HS-5 (cell line): ENCODE results near the gene CTNNA2.

Experiments used
- DNase-seq: peaks from one replicate; pipeline ENCODE4 v3.0.0-alpha.2; 2012; ENCODE audit warnings: low read depth

CTNNA2 gene

DNA sequence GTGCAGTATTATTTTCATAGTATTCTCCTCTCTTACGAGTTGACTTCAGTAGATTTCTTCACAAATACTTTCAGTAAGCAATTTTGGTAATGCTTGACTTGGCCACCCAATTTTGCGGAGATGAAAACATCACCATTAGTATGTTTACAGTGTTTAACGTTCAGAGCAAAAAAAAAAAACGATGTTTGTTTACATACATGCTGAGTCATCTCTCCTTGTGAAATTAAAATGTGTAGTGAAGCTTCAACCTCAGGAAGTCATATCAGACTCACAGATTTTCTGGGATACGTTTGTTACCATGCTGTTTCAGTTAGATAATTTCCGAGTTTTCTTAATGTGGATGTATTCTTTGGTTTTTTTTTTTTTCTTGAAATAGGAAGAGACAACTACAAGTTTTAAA, 100.1 kb downstream of the CTNNA2 start:
- DNase-seq, result no peak

DNA sequence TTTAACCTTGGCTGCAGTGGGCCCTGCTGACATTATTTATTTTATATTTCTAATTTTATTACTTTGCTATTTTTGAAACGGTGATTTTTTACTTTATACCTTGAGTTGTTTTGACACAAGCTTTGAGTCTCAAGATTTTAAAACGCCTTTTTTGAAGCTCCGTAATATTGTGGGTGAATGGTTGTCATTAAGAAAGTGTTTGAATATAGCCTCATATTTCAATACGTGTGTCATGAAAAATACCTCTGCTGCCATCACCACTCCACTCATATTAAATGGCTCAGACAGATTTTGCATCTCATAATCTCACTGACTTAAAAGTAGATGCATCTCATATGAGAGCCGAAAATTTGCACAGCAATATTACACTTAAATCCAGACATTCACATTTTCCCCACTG, 106.6 kb downstream of the CTNNA2 start:
- no peak for DNase-seq

GRCh38 chr2:79619976-79620375, 107.1 kb downstream of the CTNNA2 start:
- no peak for DNase-seq

DNA sequence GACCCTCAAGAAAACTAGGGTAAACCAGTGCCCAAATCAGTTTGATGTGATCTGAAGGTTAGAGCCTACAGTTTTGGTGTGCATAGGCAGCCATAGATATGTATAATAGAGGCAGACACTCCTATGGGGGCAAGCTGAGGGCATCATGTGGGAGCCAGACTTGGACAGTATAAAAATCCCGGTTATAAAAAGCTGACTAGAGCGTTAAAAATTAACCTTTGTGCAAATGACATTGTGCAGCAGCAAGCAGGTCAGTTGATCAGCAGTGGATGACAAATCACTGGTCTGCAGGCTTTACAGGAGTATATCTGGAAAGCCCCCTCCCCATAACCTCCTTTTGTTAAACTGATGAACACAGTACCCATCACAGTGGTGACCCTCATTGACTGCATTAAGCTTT, 107.8 kb downstream of the CTNNA2 start:
- DNase-seq, result no peak

- DNase-seq, result no peak
Observed at GRCh38 chr2:79621252-79621651, 108.4 kb downstream of the CTNNA2 start.

GRCh38 chr2:79621755-79622154, 108.9 kb downstream of the CTNNA2 start:
- no peak for DNase-seq

DNA sequence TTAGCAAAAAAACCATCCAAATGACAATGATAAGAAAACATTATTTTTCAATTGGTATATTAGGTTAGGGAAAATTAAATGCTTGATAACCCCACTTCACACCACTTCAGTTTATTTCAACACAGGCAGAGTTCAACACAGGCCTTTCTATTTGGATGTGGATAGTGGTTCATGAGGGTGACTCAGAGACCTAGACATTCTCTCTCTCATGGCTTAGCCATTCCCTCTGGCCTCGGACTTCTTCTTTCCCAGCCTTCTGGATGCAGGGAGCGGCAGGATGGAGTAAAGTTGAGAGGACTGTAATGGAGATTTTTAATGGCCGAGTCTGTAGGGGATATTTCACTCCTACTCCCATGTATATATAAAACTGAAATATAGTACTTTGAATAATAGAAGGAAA, 109.7 kb downstream of the CTNNA2 start:
- DNase-seq, result no peak

DNA sequence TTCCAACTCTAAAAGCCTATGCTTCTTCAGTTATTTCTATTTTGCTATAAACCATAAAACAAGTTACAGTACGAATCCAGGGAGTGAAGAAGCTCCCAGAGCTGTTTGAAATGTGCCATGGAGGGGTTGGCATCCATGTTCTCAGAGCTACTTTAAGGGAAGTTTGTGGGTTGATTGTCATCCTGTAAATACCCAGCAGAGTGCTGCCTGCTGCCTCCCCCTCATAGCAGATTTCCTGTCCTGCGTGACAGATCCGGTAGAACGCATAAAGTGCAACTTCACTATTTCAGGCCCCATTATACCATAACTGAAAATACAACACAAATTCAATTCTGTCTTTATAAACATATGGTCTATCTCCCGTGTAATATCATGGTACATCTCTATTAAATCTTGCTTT, 114.4 kb downstream of the CTNNA2 start:
- DNase-seq, result no peak

DNA sequence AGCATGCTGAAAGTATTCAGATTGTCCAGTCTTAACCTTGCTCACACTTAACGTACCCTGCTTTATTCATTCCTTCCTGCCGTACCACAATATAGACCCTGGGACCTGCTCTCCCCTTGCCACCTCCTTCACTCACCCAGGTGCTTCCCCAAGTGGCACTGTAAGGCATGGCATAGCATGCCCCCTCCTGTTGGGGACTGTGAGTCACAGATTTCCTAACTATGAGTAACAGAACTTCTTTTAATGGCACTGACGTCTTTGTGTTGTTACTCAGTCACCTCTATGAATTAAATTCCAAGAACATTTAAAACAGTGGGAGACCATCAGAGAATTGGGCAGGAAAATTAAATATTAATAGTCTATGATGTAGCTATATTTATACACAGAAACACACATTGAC, 117.2 kb downstream of the CTNNA2 start:
- no peak for DNase-seq

DNA sequence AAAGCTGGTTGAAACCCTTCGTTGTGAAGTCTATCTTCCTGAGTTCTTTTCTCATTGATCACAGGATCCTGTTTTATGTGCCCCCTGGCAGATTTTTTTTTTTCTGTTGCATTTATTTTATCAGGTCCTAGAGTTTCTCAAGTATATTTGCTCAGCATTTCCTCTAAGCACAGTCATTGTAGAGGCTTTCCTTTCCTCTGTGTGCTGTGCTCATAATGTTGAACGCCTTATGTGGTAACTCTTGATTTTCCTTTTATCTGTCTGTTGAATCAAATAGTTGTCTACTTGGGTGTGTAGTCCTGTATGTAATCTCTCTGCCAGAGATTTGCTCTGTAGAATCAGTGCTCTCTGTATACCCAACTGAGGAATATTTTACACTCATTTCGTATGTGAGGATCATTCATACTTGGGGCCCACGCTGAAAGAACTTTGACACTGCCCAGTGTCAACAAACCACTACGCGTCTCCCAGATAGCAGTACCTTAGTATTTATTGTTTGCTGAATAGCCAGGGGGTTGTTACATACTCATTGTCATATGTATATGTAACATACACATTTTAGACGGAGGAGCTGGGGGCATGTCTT, 118.2 kb downstream of the CTNNA2 start:
- no peak for DNase-seq

- DNase-seq, result no peak
Observed at GRCh38 chr2:79638410-79638809, 125.6 kb downstream of the CTNNA2 start.

- DNase-seq, result no peak
Observed at GRCh38 chr2:79638954-79639353, 126.1 kb downstream of the CTNNA2 start.

DNA sequence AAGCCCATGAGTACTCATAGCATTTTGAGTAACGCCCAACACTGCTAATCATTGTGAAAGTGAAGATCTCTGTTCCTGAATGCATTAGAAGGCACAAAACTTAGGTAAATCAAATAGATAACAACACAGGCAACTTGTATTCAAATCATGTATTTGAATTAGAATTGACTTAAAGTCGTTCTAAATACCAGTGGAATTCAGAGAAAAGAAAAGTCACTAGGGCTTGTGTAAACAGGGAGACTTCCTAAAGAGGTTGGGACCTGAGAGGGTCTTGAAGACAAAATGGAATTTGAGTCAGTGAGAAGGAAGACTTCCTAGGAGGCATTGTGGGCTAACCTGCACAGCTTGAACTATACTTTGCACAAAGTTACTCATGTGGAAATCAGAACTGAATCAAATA, 127.2 kb downstream of the CTNNA2 start:
- no peak for DNase-seq

DNA sequence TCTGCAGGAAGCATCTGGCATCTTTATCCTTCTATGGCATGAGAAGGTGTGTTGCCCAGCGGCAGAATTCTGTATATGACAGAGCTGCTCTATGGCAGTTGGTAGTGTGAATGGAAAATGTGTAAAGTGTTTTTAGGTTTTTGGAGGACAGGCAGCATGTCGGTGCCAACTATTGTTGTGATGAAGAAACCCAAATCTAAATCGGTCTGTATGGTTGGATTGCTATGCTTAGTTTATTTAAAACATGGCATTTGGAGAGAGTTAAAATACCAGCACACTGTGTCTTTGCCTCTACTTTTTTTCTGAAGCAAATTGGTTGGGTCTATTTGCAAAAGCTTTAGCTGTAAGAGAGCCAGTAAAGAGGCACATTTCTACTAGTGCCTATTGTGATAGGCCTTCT, 136.7 kb downstream of the CTNNA2 start:
- no peak for DNase-seq

- no peak for DNase-seq
Observed at GRCh38 chr2:79660557-79660956, 147.7 kb downstream of the CTNNA2 start.

GRCh38 chr2:79665091-79665490, 152.2 kb downstream of the CTNNA2 start:
- DNase-seq, result no peak

DNA sequence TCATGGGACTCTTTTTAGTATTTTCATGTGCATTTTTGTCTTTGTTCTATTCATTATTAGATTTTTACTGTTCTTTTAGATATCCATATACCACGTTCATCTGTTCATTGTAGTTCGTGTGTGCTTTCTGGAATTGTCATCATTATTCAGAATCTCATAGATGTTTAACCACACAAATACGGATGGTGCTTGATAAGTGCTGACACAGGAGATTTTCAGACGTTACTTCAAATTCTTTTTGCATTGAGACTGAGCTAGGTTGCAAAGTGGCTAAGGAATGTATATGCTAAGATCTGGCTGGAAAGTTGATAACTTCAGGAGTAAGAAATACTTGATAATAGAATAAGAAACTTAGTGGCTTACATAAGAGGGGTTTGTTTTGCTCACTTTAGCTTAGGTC, 153.6 kb downstream of the CTNNA2 start:
- DNase-seq, result no peak

DNA sequence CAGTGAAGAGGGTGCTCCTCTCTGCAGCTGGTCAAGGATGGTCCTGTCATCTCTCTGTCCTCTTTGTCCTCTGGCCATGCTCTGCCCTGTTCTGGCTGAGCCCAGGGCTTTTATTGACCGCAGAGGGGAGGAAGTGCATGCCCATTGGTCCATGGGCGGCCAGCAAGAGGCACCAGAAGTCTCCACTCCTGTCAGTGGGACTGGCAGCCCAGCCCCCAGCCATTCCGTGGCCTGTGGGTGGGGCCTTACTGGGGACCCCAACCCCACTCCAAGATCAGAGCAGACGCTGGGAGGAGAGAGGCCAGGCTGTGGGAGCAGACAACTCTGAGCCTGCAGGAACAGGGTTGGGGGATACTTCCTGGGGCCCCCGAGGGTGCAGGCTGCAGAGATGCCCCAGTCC, 156.9 kb downstream of the CTNNA2 start:
- DNase-seq, result no peak

DNA sequence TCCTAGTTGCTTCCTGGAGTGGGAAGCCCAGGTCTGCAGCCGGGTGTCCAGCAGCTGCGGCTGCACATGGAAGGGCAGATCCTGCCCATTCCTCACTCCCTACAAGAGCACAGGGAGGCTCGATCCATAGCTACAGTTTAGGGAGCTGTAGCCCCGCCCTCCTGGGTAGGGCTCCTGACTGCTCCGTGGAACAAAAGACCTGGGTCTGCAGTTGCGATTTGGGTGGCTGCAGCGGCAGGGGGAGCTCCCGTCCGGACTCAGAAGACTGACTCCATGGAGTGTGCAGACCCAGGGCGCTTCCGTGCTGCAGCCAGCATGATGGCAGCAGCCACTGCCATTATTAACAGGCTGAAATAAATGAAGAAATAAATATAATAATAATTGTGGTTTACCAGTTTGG, 157.3 kb downstream of the CTNNA2 start:
- no peak for DNase-seq

DNA sequence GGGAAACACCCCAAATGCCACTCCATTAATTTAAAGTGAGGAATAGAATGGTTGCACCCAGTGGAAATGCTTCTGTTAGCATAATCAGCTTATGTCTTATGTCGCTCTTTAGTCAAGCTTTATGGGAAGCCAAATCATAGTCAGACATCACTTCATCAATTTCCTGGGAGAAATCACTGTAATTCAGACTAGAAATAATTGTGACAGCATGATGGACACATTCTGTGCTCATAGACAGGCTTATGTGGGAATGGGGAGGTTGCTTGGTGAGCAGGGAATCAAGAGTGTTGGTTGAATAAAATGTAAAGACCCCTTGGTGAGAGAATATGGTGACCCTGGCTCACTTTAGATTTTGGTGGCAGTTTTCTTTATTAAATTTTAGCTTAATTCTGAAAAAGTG, 174.0 kb downstream of the CTNNA2 start:
- no peak for DNase-seq

- no peak for DNase-seq
Observed at GRCh38 chr2:79695248-79695647, 182.4 kb downstream of the CTNNA2 start.

GRCh38 chr2:79697200-79697599, 184.3 kb downstream of the CTNNA2 start:
- DNase-seq, result no peak

GRCh38 chr2:79700651-79701050, 187.8 kb downstream of the CTNNA2 start:
- no peak for DNase-seq

DNA sequence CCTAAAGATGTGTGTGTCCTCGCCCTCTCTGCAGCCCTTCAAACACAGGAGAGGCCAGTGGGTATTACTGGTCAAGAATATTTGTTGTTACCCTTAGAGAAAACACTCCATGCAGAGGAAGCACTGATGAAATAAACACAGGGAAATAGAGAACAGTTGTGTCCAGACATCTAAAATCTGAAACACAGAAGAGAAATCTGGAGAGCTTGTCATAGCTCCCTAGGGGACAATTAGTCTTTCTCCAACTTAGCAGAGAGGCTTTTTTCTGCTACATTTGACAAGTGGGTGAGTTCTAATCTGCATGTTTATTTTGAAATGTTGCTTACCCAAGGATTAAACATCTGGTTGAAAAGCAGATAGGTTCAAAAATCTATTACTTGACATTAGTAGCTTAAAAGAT, 190.1 kb downstream of the CTNNA2 start:
- DNase-seq, result no peak

DNA sequence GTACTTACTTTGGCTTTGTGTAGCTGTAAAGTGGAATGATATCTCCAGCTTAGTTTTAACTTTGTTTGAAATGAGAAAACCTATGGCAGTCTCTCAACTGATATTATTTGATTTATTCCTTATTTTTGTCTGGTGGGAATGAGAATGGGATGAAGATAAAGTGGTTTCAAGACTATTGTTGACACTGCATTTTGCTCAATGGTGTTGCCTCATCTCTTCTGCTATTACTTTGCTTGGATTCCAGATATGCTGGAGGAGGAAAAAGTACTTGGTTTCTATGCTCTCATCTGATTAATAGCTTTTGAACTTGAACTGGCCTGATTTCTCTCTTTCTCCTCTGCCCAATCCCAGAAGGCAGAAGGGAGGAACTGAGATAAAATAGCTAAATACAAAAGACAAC, 198.2 kb downstream of the CTNNA2 start:
- no peak for DNase-seq
